GM23248 (cell line): Measurements from ENCODE around the gene DDX3X. TPM values are rescaled to one million over a fixed set of nuclear protein-coding genes. Genes with fewer than 3 reads are reported as not detected.
A peak's percentile ranks its signal among the peaks of the same experiment; 100 is the strongest.
"Not testable (repeated sequence)": the region's sequence is repeated elsewhere in the genome, so short reads cannot be mapped to it uniquely, and the experiment has no call there.

Experiments used
- DNase-seq: peaks from one replicate; pipeline ENCODE4 v3.0.0-alpha.2; 2015
- H2AFZ ChIP-seq: fragments of 200-600 bp; sonication (generic); 2 replicates; pipeline ENCODE4 v1.6.1; 2016; ENCODE audit warnings: antibody characterized with exemption
- H3F3A ChIP-seq: fragments of 200-600 bp; sonication (generic); 2 replicates; pipeline ENCODE4 v1.6.1; 2016; ENCODE audit warnings: mild to moderate bottlenecking, antibody characterized with exemption, mixed run types; ENCODE audit not compliant: insufficient read depth
- H3K27ac ChIP-seq: fragments of 200-600 bp; sonication (generic); 2 replicates; pipeline ENCODE4 v1.5.1; 2016; ENCODE audit warnings: mild to moderate bottlenecking
- H3K27me3 ChIP-seq: fragments of 200-600 bp; sonication (generic); replicated peaks from 2 replicates; pipeline ENCODE4 v1.6.1; 2016; ENCODE audit warnings: mild to moderate bottlenecking; ENCODE audit not compliant: insufficient read depth
- H3K36me3 ChIP-seq: fragments of 200-600 bp; sonication (generic); 2 replicates; pipeline ENCODE4 v1.6.1; 2016; ENCODE audit warnings: low read depth, mild to moderate bottlenecking
- H3K4me1 ChIP-seq: fragments of 200-600 bp; sonication (generic); 2 replicates; pipeline ENCODE4 v1.6.1; 2016; ENCODE audit warnings: mild to moderate bottlenecking; ENCODE audit not compliant: insufficient read depth
- H3K4me2 ChIP-seq: fragments of 200-600 bp; sonication (generic); one replicate; pipeline ENCODE4 v1.6.1; 2016; ENCODE audit warnings: mild to moderate bottlenecking; ENCODE audit not compliant: unreplicated experiment
- H3K4me3 ChIP-seq: fragments of 200-600 bp; sonication (generic); 2 replicates; pipeline ENCODE4 v1.5.1; 2016; ENCODE audit warnings: mild to moderate bottlenecking
- H3K79me2 ChIP-seq: fragments of 200-600 bp; sonication (generic); 2 replicates; pipeline ENCODE4 v1.6.1; 2016; ENCODE audit warnings: mild to moderate bottlenecking; ENCODE audit not compliant: insufficient read depth
- H3K9ac ChIP-seq: fragments of 200-600 bp; sonication (generic); 2 replicates; pipeline ENCODE4 v1.6.1; 2016; ENCODE audit warnings: mild to moderate bottlenecking
- H3K9me2 ChIP-seq: fragments of 200-600 bp; sonication (generic); 2 replicates; pipeline ENCODE4 v1.6.1; 2016; ENCODE audit warnings: mixed run types, mild to moderate bottlenecking, moderate library complexity; ENCODE audit not compliant: insufficient read depth
- H3K9me3 ChIP-seq: fragments of 200-600 bp; sonication (generic); one replicate; pipeline ENCODE4 v1.6.1; 2017; ENCODE audit warnings: low read depth
- H4K20me1 ChIP-seq: fragments of 200-600 bp; sonication (generic); 2 replicates; pipeline ENCODE4 v1.6.0; 2016; ENCODE audit not compliant: insufficient read depth
- EZH2 ChIP-seq: fragments of 200-600 bp; sonication (generic); IDR thresholded peaks from 2 replicates; pipeline ENCODE4 v1.6.1; 2018; ENCODE audit warnings: antibody characterized with exemption, mild to moderate bottlenecking; ENCODE audit not compliant: insufficient read depth, poor library complexity, severe bottlenecking
- EZH2phosphoT487 ChIP-seq: fragments of 200-600 bp; sonication (generic); IDR thresholded peaks from 2 replicates; pipeline ENCODE4 v1.6.1; 2018; ENCODE audit warnings: antibody characterized with exemption, moderate library complexity, mild to moderate bottlenecking, low read depth; ENCODE audit not compliant: insufficient read depth
- WGBS, 2 experiments: methylation state at CpG; one replicate each; pipeline ENCODE4 v1.1.6; 2015 to 2017; ENCODE audit warnings: low lambda C conversion rate in 2 of 2, low coverage in 1 of 2; ENCODE audit errors: missing lambda C conversion rate in 2 of 2; 5-methylcytosine and 5-hydroxymethylcytosine counted together
- in situ Hi-C: fragments of 300-500 bp; cut with MboI; formaldehyde crosslinking; loops from 2 replicates; pipeline ENCODE4 v1.15.0; 2020
- polyA plus RNA-seq: library from polyadenylated mRNA; unstranded; fragments of >200 nt; fragmentation: Nextera tagmentation; extraction: Ambion mirVana; gene quantifications from 2 replicates; pipeline ENCODE4 v1.2.1, GENCODE V29; 2016
- total RNA-seq: library from RNA; depleted of rRNA; stranded (reverse); fragments of >200 nt; shearing (Covaris generic); gene quantifications from 2 replicates; pipeline ENCODE4 v1.2.3, GENCODE V29; 2014; rRNA removed

The DDX3X gene
- total RNA-seq (206 and 285 TPM in 2 replicates), polyA plus RNA-seq (129 and 130 TPM in 2 replicates)

GRCh38 chrX:41333744-41334362 lies at the start of gene DDX3X:
TSS of gene DDX3X (plus strand) at chrX:41334162. CDS start at chrX:41334253, 91 bp downstream.
- WGBS, 2 experiments: 1% methylated on average over 37 to 38 of the region's 47 CpGs
- Histone ChIP-seq H3K79me2 (peaks cover 46% of the 10 kb centered on the region), H3K4me1 (peaks cover 34% of the 10 kb centered on the region), H3K9me2 (no peaks in the 10 kb centered on the region), H3F3A (peaks cover 34% of the 10 kb centered on the region), H4K20me1 (peaks cover 20% of the 10 kb centered on the region; the same call in 1 of the 2 replicates), H2AFZ (peak within 1 kb of the TSS; percentile 91), H3K4me3 (peak within 1 kb of the TSS; percentile 96), H3K36me3 (no peaks in the 10 kb centered on the region), H3K27me3 (no peaks in the 10 kb centered on the region), H3K9ac (peak within 1 kb of the TSS; percentile 100), H3K4me2 (peak within 1 kb of the TSS; percentile 84), H3K9me3 (no peaks in the 10 kb centered on the region), H3K27ac (peak within 1 kb of the TSS; percentile 100)
- TF ChIP-seq EZH2 (no peak), EZH2phosphoT487 (no peak)
- peak; percentile 86 for DNase-seq
- in situ Hi-C loops: no loop called here

GRCh38 chrX:41285928-41286327 lies 48.0 kb upstream of the DDX3X start:
- in situ Hi-C loops: loop anchor here (25.0 kb wide), 1 partner anchor 451 kb away; no protein-coding TSS in a partner anchor
- not testable (repeated sequence) for H3K4me1 ChIP-seq, H3K4me2 ChIP-seq, H3K79me2 ChIP-seq, H2AFZ ChIP-seq, H3K9ac ChIP-seq, H3K9me3 ChIP-seq, H3K9me2 ChIP-seq, H4K20me1 ChIP-seq, H3K27me3 ChIP-seq, DNase-seq, H3F3A ChIP-seq, H3K36me3 ChIP-seq, H3K27ac ChIP-seq, H3K4me3 ChIP-seq
- WGBS, 2 experiments: 89 to 100% methylated on average over 3 to 14 of the region's 21 CpGs

- H4K20me1 ChIP-seq: no peaks in the 10 kb centered on the region
- no peak overlapping the region for H3K4me2 ChIP-seq
- WGBS, 2 experiments: 34 to 57% methylated on average over 3 to 6 of the region's 6 CpGs
- DNase-seq: no peak
- H3F3A ChIP-seq: no peaks in the 10 kb centered on the region
- no peaks in the 10 kb centered on the region for H3K4me1 ChIP-seq
- no peak overlapping the region for H3K9ac ChIP-seq
- H2AFZ ChIP-seq: no peak overlapping the region
- no peak for TF ChIP-seq EZH2
- TF ChIP-seq EZH2phosphoT487: no peak
- no peaks in the 10 kb centered on the region for H3K9me3 ChIP-seq
- no peaks in the 10 kb centered on the region for H3K27me3 ChIP-seq
- H3K9me2 ChIP-seq: no peaks in the 10 kb centered on the region
- no peak overlapping the region for H3K4me3 ChIP-seq
- no peaks in the 10 kb centered on the region for H3K79me2 ChIP-seq
- in situ Hi-C loops: loop anchor here (25.0 kb wide), 1 partner anchor 449 kb away; no protein-coding TSS in a partner anchor
- no peak overlapping the region for H3K27ac ChIP-seq
- no peaks in the 10 kb centered on the region for H3K36me3 ChIP-seq
Observed at GRCh38 chrX:41288641-41289040, 45.3 kb upstream of the DDX3X start.

GRCh38 chrX:41289095-41289494 lies 44.9 kb upstream of the DDX3X start:
- Histone ChIP-seq H3K36me3 (no peaks in the 10 kb centered on the region), H3K4me2 (no peak overlapping the region), H2AFZ (no peak overlapping the region), H3K9me3 (no peaks in the 10 kb centered on the region), H3K4me1 (no peaks in the 10 kb centered on the region), H3K9me2 (no peaks in the 10 kb centered on the region), H3K27ac (no peak overlapping the region), H3K9ac (no peak overlapping the region), H3K27me3 (no peaks in the 10 kb centered on the region), H3K79me2 (no peaks in the 10 kb centered on the region), H4K20me1 (no peaks in the 10 kb centered on the region), H3F3A (no peaks in the 10 kb centered on the region), H3K4me3 (no peak overlapping the region)
- no peak for DNase-seq
- in situ Hi-C loops: loop anchor here (25.0 kb wide), 1 partner anchor 448 kb away; no protein-coding TSS in a partner anchor
- 56 to 100% methylated on average over 1 to 3 of the region's 3 CpGs for WGBS, 2 experiments
- TF ChIP-seq EZH2phosphoT487 (no peak), EZH2 (no peak)
